GM10847 (cell line): ENCODE measurements around the gene C19orf25.

Experiments used
- POLR2A ChIP-seq: IDR thresholded peaks from 2 replicates; pipeline ENCODE4 v1.6.1; 2011; ENCODE audit not compliant: insufficient read length; ENCODE audit errors: extremely low read depth

Gene C19orf25

GRCh38 chr19:1491114-1491848 is 12.3 kb upstream of the C19orf25 start, which contains the start of gene REEP6:
Gene REEP6 (plus strand): TSS chr19:1491181. CDS start chr19:1491270, 89 bp downstream.
- no peak for TF ChIP-seq POLR2A

- no peak for TF ChIP-seq POLR2A
Measured at GRCh38 chr19:1490311-1491113, 11.5 kb upstream of the C19orf25 start, which contains the start of gene PCSK4. Gene PCSK4 (minus strand): TSS chr19:1490350. CDS start chr19:1490346, 4 bp downstream.

GRCh38 chr19:1489463-1490310 is 10.7 kb upstream of the C19orf25 start:
- no peak for TF ChIP-seq POLR2A

GRCh38 chr19:1488282-1488601 is 9.2 kb upstream of the C19orf25 start:
- no peak for TF ChIP-seq POLR2A

- no peak for TF ChIP-seq POLR2A
Measured at GRCh38 chr19:1487576-1488281, 8.7 kb upstream of the C19orf25 start.

GRCh38 chr19:1486720-1487575 is 7.9 kb upstream of the C19orf25 start:
- no peak for TF ChIP-seq POLR2A

GRCh38 chr19:1483979-1484428 is 5.0 kb upstream of the C19orf25 start:
- no peak for TF ChIP-seq POLR2A

GRCh38 chr19:1483131-1483978 is 4.3 kb upstream of the C19orf25 start:
- no peak for TF ChIP-seq POLR2A

- no peak for TF ChIP-seq POLR2A
Measured at GRCh38 chr19:1482361-1483130, 3.5 kb upstream of the C19orf25 start.

- TF ChIP-seq POLR2A = no peak
Measured at GRCh38 chr19:1481893-1482360, 2.9 kb upstream of the C19orf25 start.

- no peak for TF ChIP-seq POLR2A
Measured at GRCh38 chr19:1481224-1481892, 2.3 kb upstream of the C19orf25 start.
